Measurements from ENCODE around the gene SAP130.

The SAP130 gene

DNA sequence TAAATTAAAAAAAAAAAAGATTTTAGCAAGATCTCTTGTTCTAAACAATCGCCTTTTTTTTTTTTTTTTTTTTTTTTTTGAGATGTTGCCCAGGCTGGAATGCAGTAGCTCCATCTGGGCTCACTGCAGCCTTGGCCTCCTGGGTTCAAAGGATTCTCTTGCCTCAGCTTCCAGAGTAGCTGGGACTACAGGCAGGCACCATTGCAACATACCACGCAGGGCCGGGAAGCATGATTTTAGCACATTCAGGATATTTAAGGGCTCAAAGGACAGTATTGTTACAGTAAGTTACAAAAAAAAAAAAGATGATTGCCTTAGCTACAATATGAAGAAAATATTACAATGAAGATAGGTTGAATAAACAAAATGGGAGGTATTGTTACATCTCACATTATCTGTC, 29.5 kb upstream of the SAP130 start:
- H3K27ac ChIP-seq = no peak overlapping the region
- no peak for TF ChIP-seq ZFX (IDR thresholded peaks at IDR 0.05)
- TF ChIP-seq, protein P1, sequence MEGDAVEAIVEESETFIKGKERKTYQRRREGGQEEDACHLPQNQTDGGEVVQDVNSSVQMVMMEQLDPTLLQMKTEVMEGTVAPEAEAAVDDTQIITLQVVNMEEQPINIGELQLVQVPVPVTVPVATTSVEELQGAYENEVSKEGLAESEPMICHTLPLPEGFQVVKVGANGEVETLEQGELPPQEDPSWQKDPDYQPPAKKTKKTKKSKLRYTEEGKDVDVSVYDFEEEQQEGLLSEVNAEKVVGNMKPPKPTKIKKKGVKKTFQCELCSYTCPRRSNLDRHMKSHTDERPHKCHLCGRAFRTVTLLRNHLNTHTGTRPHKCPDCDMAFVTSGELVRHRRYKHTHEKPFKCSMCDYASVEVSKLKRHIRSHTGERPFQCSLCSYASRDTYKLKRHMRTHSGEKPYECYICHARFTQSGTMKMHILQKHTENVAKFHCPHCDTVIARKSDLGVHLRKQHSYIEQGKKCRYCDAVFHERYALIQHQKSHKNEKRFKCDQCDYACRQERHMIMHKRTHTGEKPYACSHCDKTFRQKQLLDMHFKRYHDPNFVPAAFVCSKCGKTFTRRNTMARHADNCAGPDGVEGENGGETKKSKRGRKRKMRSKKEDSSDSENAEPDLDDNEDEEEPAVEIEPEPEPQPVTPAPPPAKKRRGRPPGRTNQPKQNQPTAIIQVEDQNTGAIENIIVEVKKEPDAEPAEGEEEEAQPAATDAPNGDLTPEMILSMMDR (conservative IDR thresholded peaks at IDR 0.05) = no peak

- TF ChIP-seq, protein P1 (conservative IDR thresholded peaks at IDR 0.05) = no peak; the same call in 1 of the 2 replicates
- TF ChIP-seq ZFX (IDR thresholded peaks at IDR 0.05) = no peak
Observed at GRCh38 chr2:128054104-128054885, 26.4 kb upstream of the SAP130 start.

GRCh38 chr2:128053331-128053730, 25.5 kb upstream of the SAP130 start:
- no peak for TF ChIP-seq ZFX (IDR thresholded peaks at IDR 0.05)
- TF ChIP-seq, protein P1 (conservative IDR thresholded peaks at IDR 0.05) = no peak
- no peak overlapping the region for H3K27ac ChIP-seq

More at GRCh38 chr2:128054104-128054885, 26.4 kb upstream of the SAP130 start:
- H3K27ac ChIP-seq = no peak overlapping the region

DNA sequence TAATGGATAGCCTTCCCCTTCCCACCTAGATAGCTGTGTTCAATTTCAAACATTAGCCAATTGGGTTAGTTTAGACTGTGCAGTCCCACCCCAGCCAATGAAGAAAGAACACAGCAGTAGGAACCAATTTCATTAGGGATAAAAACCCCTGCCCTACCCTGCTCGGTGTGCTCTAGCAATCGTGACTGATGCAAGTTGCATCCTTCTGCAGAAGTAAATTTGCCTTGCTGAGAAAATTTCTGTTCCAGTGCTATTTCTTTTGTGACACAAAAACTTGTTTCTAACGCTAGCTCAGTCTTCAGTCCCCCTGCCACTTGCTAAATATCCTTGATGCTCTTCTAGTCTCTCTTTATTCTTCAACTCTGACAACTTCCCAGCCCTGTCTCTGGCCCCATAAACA, 15.2 kb upstream of the SAP130 start:
- no peak for TF ChIP-seq ZFX (IDR thresholded peaks at IDR 0.05)
- TF ChIP-seq, protein P1 (conservative IDR thresholded peaks at IDR 0.05) = no peak
- H3K27ac ChIP-seq = no peak overlapping the region

GRCh38 chr2:128041561-128041960, 13.7 kb upstream of the SAP130 start:
- TF ChIP-seq, protein P1 (conservative IDR thresholded peaks at IDR 0.05) = no peak
- no peak for TF ChIP-seq ZFX (IDR thresholded peaks at IDR 0.05)
- H3K27ac ChIP-seq = no peak overlapping the region

DNA sequence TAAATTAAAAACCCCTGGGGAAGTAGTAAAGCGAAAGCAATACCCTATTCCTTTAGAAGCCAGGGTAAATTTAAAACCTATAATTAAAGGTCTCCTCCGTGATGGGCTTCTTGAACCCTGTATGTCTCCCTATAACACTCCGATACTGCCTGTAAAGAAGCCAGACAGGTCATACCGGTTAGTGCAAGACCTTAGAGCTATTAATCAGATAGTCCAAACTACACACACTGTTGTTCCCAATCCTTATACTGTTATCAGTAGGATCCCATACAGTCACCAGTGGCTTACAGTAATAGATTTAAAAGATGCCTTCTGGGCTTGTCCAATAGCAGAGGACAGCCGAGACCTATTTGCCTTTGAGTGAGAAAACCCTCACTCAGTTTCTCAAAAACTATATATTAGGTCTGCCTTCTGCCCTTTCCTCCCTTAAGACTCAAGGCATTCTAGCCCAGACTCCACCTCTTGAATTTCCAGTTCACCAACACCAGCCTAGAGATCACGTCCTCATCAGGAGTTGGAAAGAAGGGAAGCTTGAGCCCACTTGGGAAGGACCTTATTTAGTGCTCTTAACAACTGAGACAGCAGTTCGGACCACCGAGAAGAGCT, 12.4 kb upstream of the SAP130 start:
- TF ChIP-seq, protein P1 (conservative IDR thresholded peaks at IDR 0.05) = no peak
- no peak for TF ChIP-seq ZFX (IDR thresholded peaks at IDR 0.05)

GRCh38 chr2:128039535-128039934, 11.7 kb upstream of the SAP130 start:
- H3K27ac ChIP-seq = no peak overlapping the region
- TF ChIP-seq, protein P1 (conservative IDR thresholded peaks at IDR 0.05) = no peak
- no peak for TF ChIP-seq ZFX (IDR thresholded peaks at IDR 0.05)

More for the DNA sequence above, 12.4 kb upstream of the SAP130 start:
- H3K27ac ChIP-seq = no peak overlapping the region

Data from C4-2B (cell line).